HG03432 (cell line): ENCODE measurements around the gene LCN9.

Experiments used
- ATAC-seq: cut with Tn5 transposase; IDR thresholded peaks from one replicate; pipeline ENCODE4 v1.9.1; 2021; ENCODE audit warnings: mild to moderate bottlenecking, moderate library complexity; ENCODE audit not compliant: unreplicated experiment

The LCN9 gene

GRCh38 chr9:135696446-135696845 lies 33.3 kb downstream of the LCN9 start:
- no peak for ATAC-seq

- ATAC-seq, result no peak
Measured at GRCh38 chr9:135697226-135697625, 34.1 kb downstream of the LCN9 start.

GRCh38 chr9:135698236-135698635 lies 35.1 kb downstream of the LCN9 start:
- ATAC-seq, result no peak

- ATAC-seq, result no peak
Measured at GRCh38 chr9:135698767-135699166, 35.7 kb downstream of the LCN9 start.

- no peak for ATAC-seq
Measured at GRCh38 chr9:135699440-135699839, 36.3 kb downstream of the LCN9 start, which contains the start of gene SOHLH1. SOHLH1 (minus strand) TSS chr9:135699481; CDS start chr9:135699467, 14 bp downstream.

- no peak for ATAC-seq
Measured at GRCh38 chr9:135700525-135700924, 37.4 kb downstream of the LCN9 start.

- no peak for ATAC-seq
Measured at GRCh38 chr9:135701067-135701958, 38.2 kb downstream of the LCN9 start.

GRCh38 chr9:135701959-135702721 lies 39.0 kb downstream of the LCN9 start, which contains the start of gene KCNT1:
KCNT1 (plus strand) TSS chr9:135702185; CDS start chr9:135702259, 74 bp downstream.
- no peak for ATAC-seq

- no peak for ATAC-seq
Measured at GRCh38 chr9:135703726-135704125, 40.6 kb downstream of the LCN9 start.

GRCh38 chr9:135704483-135704882 lies 41.4 kb downstream of the LCN9 start:
- ATAC-seq, result no peak

GRCh38 chr9:135705376-135705775 lies 42.3 kb downstream of the LCN9 start:
- no peak for ATAC-seq

- ATAC-seq, result no peak
Measured at GRCh38 chr9:135706288-135706687, 43.2 kb downstream of the LCN9 start.

- ATAC-seq, result no peak
Measured at GRCh38 chr9:135707252-135708138, 44.4 kb downstream of the LCN9 start.

- no peak for ATAC-seq
Measured at GRCh38 chr9:135708164-135708563, 45.1 kb downstream of the LCN9 start.

- ATAC-seq, result no peak
Measured at GRCh38 chr9:135711391-135711790, 48.3 kb downstream of the LCN9 start.

- no peak for ATAC-seq
Measured at GRCh38 chr9:135711881-135712280, 48.8 kb downstream of the LCN9 start.

GRCh38 chr9:135712613-135713295 lies 49.6 kb downstream of the LCN9 start:
- ATAC-seq, result no peak

GRCh38 chr9:135714242-135715055 lies 51.3 kb downstream of the LCN9 start:
- no peak for ATAC-seq

- ATAC-seq, result no peak
Measured at GRCh38 chr9:135715056-135715595, 52.0 kb downstream of the LCN9 start.
